GM19023 (cell line): Measurements from ENCODE around the gene SECTM1.

Experiments used
- ATAC-seq: cut with Tn5 transposase; IDR thresholded peaks from one replicate; pipeline ENCODE4 v1.9.1; 2021; ENCODE audit warnings: mild to moderate bottlenecking, moderate library complexity; ENCODE audit not compliant: unreplicated experiment

SECTM1 gene

GRCh38 chr17:82301916-82302567, 31.5 kb downstream of the SECTM1 start:
- ATAC-seq: no peak

- ATAC-seq: no peak
These were observed 32.2 kb downstream of the SECTM1 start for GRCh38 chr17:82301300-82301915.

- no peak for ATAC-seq
These were observed 32.8 kb downstream of the SECTM1 start for GRCh38 chr17:82300707-82301270.

GRCh38 chr17:82300228-82300627, 33.3 kb downstream of the SECTM1 start:
- ATAC-seq: no peak

GRCh38 chr17:82299452-82299851, 34.1 kb downstream of the SECTM1 start:
- ATAC-seq: no peak

GRCh38 chr17:82298538-82299421, 34.8 kb downstream of the SECTM1 start:
- no peak for ATAC-seq

- ATAC-seq: peak; percentile 48
These were observed 35.6 kb downstream of the SECTM1 start for GRCh38 chr17:82297714-82298537.

- ATAC-seq: no peak
These were observed 36.3 kb downstream of the SECTM1 start for GRCh38 chr17:82297280-82297713.

GRCh38 chr17:82296511-82297279, 36.9 kb downstream of the SECTM1 start:
- ATAC-seq: no peak

GRCh38 chr17:82295472-82295814, 38.1 kb downstream of the SECTM1 start:
- no peak for ATAC-seq

- no peak for ATAC-seq
These were observed 39.3 kb downstream of the SECTM1 start for GRCh38 chr17:82294064-82294773.

- peak; percentile 99 for ATAC-seq
These were observed 41.1 kb downstream of the SECTM1 start for GRCh38 chr17:82292251-82293154.

GRCh38 chr17:82291582-82292250, 41.9 kb downstream of the SECTM1 start:
- no peak for ATAC-seq

GRCh38 chr17:82287868-82288801, 45.4 kb downstream of the SECTM1 start:
- ATAC-seq: no peak

- ATAC-seq: no peak
These were observed 46.3 kb downstream of the SECTM1 start for GRCh38 chr17:82287013-82287867.

GRCh38 chr17:82285141-82285540, 48.4 kb downstream of the SECTM1 start:
- no peak for ATAC-seq
